A204.1 (cell line): Measurements from ENCODE around the gene RGN.
"Not testable (repeated sequence)": the region's sequence is repeated elsewhere in the genome, so short reads cannot be mapped to it uniquely, and the experiment has no call there.

Experiments used
- FAIRE-seq: peaks from 2 replicates; lab custom pipeline; 2012; peaks lifted over from hg19 to GRCh38; lab: Jason Lieb, UNC

Gene RGN

GRCh38 chrX:47124466-47124865, 46.2 kb downstream of the RGN start:
- not testable (repeated sequence) for FAIRE-seq

- FAIRE-seq, result peak; percentile 35
Observed at GRCh38 chrX:47129157-47129898, 51.1 kb downstream of the RGN start.

GRCh38 chrX:47129899-47130358, 51.7 kb downstream of the RGN start:
- no peak for FAIRE-seq

- FAIRE-seq, result no peak
Observed at GRCh38 chrX:47133493-47133892, 55.2 kb downstream of the RGN start.

- FAIRE-seq, result not testable (repeated sequence)
Observed at GRCh38 chrX:47135650-47136049, 57.4 kb downstream of the RGN start.

- no peak for FAIRE-seq
Observed at GRCh38 chrX:47138171-47138570, 59.9 kb downstream of the RGN start.
